CD4-positive, alpha-beta T cell treated with Interferon gamma for 1 hour (primary cell): ENCODE measurements around the gene COL4A2.
A peak's percentile ranks its signal among the peaks of the same experiment; 100 is the strongest.

Experiments used
- DNase-seq: peaks from one replicate; pipeline ENCODE4 v3.0.0-alpha.2; 2020

The COL4A2 gene

DNA sequence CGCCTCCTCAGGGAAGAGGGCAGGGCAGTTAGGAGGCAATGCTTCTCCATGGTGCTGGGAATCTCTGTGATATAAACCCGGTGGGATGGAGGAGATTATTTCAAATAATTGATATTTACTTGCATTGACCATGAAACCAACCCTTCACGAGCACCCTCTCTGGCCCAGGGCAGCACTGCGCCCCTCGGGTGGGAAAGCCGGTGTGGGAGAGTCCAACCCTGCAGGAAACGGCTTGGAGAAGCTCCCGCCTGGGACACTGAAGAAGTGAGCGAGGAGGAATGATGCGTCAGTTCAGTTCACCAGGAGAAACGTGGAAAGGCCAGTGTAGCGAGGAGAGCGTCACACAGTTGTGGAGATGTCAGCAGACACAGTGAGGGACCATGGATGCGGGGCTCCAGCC, 99.9 kb downstream of the COL4A2 start:
- no peak for DNase-seq

DNA sequence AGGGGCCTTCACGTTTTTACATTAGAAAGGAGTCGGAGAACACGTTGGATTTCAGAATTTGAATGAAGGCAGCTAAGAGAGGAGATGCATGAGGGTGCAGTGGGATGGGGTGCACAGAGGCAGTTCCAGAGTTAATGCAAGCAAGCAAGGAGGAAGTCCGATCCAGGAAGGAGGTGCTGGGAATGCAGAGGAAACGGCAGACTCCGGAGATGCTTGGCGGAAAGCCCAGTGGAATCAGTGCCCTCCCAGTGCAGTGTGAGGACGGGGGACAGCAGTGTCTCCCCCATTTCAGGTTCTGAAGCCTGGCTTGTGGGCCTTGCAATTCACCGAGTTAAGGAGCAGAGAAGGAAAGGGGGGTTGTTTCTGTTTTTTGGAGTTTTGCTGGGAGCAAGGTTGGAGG, 100.4 kb downstream of the COL4A2 start:
- no peak for DNase-seq

DNA sequence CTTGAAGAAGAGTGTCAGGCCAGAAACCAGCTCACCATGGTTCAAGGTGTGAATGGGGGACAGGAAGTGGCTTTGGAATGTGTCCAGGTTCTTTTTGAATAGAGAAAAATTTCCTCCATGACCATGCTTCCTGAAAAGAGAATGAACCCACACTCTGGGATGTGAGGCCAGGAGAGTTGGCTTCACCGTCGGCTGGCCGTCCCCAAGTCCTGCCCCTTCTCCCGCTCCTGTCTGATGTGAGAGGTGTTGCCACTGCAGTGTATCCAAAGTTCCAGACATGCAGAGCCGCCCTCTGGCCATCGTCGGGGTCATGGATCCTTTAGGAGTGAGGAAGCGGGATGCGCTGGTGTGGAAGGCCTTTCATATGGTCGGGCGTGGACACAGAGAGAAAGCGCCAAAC, 101.2 kb downstream of the COL4A2 start:
- DNase-seq = no peak

DNA sequence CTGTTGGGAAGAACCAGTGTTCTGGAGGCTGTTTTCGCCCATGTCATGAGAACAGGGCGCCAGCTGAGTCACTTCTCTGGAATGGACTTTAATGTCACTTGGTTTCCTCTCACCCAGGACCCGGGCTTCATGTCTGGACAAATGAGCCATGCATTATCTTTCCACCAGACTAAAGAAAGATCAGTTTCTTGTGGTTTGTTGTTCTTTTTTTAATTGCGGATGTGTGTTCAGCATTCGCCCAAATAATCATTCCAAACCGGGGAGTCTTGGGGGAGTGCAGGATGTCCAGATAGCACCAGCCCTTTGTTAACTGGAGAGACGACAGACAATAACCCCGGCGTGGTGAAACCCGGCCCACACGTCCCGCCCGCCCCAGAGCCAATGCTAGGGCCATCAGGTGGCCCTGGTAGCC, 102.5 kb downstream of the COL4A2 start:
- DNase-seq = no peak

DNA sequence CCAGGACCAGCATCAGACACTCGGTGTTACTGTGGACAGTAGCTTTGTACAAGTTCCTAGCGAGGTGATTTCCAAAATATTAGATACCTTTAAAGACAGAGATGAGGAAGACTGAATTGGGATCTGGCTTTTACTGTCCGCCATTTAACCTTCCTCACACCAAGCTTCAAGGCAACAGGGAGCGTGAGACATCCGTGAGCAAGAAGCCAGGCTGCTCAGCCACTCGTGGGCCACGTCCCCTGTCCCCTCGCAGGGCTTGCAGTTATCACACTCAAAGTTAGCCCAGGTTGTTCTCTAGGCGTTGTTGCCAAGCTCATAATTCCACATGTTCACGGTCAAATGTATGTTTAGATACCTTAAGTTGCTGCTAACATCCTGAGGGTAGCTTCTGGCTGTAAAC, 102.9 kb downstream of the COL4A2 start:
- no peak for DNase-seq

DNA sequence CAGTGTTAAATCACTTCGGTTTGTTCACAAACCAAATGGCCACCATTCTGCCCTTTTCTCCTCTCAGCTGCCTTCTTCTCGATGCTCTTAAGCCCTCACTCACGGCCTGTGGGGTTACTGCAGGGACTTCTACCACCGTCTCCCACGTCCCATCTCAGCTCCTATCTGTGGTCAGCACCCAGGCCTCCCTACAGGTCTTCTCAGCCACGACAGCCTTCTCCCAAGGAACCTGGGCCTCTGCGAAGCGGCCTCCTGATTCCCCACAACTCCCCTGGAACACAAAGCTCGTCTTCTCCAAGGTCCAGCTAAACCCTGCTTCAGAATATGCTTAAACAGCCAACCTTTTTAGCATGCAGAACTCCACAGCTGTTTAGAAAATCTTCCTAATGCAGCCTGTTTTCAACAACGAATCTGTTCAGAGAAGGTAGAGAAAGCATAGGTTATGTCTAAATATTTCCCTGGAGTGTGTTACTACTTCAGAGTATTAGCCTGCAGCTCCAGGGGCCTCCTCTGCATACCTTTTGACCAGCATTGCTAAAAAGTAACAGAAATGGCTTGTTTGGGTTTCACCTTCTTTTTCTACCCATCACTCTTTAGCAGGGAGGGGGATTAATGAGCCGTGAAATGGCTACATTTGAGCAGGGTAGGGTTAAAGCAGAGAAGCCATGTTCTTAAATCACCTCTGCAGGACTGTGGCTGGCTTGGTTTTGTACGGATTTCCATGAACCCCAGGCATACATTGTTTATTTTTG, 104.0 kb downstream of the COL4A2 start:
- DNase-seq = no peak

DNA sequence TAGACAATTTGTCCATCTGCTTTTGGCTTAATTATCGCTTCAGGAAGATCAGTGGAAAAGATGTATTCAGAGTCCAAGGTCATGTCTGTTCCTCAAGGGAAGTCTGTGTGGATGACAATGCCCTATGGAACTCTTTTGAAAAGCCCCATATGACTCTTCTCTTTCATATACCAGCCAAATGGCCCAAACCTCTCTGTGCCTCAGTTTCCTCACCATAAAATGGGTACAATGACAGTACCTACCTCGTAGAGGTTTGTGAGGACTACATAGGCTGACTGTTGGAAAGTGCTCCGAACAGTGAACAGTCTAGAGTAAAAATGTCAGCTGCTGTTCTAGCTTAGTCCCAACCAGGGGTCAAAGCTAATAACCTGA, 104.6 kb downstream of the COL4A2 start:
- no peak for DNase-seq

DNA sequence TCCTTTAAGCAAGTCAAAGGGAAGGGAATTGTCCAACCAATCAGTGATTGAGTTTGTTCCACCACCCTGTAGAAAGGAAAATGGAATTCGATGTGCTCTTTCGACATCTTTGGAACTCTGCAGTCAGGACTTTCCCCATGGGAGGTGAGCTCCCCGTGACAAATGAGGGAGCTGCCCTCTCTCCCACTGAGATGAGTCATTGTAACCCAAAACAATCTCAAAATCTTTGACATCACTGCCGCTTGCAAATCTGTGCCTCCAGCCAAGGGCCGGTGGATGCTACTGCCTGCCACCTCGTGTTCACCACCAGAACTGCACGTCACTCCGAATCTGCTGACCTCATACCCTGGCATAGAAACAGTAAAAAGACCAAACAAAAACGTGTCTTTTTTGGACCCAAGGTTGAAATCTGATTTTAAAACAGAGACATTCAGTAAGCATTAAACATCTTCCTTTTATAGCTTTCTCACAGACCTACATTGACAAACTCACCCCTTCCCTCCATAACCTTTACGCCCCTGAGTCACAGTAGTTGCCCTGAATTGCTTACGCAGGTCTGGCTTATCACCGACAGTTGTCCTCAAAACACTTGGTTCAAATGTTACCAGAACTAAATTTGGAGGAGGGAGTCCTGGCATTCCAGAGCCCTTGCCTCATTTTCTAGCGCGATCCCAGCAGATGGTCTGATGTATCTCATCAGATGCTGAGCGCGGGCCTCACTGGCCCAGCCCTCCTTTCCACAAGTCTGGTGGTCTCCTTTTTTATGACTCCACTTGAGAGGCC, 105.2 kb downstream of the COL4A2 start:
- DNase-seq = peak; percentile 52

DNA sequence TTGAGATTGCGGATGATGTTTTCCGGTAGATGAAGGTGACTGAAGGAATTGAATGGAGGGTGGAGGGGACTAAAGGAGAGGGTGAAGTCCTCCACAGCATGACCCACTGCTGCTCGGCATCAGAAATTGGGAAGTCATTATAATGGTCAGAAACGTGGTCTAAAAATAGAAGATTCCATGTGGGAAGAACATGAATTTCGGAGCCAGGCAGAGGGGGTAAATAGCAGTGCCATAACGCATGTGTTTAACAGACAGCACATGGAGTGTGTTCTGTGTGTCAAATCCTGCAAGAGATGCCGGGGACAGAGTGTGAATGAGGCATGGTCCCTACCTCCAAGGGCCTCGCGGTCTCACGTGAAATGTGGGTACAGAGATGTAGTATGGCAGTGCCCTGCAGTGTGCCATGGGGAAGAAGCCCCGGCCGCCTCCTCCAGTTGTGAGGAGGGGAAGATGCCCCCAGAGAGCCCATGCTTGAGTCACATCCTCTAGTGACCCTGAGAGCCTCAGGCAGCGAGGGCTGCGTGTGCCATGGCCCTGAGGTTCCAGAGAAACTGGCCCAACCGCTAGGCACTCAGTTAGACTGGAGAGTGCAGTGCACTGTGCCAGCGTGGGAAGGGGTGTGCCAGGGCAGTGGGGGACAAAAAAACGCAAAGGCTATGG, 106.1 kb downstream of the COL4A2 start:
- DNase-seq = no peak

DNA sequence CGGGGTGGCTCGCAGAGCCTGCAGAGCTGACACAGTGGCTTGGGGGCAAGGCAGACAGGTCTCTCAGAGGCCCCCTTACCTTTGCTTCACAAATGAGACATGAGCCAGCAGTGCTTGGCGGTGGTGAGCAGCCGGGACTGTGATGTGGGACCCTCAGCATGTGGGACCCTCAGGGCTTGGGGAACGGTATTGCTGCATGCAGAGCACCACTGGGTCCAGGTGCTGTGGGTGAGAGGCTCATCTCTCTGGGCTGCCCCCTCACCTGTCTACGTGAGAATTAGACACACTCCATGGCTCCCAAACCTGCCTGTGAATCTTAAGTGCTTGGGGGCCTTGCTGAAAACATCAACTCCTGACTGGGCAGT, 106.6 kb downstream of the COL4A2 start:
- no peak for DNase-seq

DNA sequence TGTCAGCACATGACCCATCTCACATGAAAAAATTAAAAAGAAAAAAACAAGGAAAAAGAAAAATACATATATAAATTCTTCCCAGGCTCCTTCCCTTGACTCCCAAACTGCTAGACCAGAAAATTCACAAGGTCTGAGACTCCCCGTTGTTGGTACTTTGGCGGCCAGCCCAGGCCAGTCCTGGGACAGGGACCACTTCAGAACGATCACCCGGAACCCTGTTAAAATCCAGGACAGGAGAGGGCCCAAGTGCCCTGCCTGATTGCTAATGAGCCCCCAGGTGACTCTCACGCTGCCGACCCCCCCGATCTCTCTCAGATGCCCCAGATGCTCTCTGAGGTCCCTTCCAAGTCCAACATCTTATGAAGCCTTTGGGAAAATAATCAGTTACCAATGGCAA, 107.2 kb downstream of the COL4A2 start:
- DNase-seq = no peak

DNA sequence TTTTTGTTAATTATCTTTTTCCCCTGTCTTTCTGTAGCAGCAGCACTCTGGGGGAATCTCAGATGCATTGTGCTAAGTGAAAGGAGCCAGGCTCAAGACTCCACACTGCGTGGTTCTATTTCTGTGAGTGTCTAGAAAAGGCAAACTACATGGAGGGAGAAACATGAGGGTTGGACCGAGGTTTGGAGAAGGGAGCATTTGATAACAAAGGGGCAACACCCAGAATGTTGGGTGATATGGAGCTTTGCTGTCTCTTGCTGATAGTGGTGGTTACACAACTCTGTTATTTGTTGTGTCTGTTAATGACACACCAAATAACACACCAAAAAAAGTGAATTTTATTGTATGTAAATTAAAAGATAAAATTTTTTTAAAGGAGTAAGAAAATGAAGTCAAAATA, 107.8 kb downstream of the COL4A2 start:
- no peak for DNase-seq

DNA sequence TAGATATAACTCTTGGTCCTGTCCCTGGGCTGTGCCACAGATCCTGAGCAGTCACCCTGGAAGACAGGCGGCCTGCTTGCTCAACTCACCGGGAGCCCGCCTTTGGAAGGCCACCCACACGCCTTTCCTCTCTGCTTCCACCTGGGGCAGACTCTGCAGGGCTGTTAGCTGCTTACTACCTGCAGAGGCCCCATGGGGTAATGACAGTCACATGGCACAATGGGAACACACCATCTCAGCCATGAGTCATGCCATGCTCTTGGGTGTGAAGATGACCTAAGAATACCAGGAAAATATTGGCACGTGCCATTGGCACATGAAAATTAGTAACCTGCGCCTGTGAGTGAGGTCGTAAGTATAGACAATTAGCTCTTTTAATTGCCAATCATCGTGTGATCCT, 108.6 kb downstream of the COL4A2 start:
- no peak for DNase-seq

DNA sequence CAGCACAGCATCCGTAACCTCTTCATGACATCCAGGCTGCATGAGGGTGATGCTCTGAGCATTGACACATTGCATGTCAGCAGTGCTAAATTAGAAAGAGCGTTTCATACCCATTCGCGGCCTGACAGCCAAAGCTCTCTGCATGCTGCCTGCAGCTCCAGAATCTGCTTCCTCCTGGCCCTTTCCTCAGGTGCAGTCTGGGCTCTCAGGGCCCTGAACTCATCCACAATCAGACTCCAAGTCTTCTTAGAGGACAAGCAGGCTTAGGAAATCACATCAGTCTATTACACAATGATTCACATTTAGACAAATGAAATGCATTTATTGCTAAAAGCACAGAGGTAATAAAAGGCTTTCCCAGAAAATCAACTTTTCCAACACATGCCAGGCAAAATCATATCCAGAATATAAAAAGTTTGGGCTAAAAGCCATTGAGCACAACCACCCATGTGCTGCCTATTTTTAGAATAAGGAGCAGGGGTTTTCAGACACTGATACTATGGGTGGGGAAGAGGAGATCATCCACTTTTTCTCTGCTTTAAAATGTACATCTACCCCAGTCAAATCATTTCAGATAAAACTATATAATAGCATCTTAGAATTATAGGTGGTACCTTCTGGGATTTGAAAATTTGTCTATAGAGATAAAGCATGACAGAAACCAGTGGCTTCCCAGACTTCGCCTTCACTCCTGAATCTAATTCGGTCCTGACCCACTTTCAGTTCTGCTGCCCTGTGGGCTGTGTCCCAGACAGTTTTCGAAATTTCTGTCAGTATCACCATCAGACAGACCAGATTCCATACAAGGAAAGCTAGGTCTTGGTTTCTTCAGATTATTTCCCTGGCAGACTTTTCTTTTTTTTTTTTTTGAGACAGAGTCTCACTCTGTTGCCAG, 109.3 kb downstream of the COL4A2 start:
- DNase-seq = no peak

DNA sequence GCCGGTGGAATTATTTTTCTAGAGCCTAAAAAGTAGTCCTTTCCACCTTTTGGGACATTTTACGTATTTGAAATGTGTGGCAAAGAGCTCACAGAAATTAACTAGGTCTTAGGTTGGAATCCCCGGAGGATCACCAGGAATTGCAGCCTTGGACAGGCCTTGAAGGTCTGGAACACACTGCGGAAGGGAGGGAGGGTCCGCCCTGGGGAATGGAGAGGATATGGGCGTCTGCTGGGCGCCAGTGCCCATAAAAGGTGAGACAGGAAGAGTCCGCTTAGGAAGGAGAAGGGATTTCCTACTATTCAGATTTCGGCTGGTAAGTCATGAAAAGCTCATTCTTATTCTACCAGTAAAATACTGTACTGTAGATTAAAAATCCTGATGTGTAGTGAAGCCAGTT, 111.9 kb downstream of the COL4A2 start:
- no peak for DNase-seq

DNA sequence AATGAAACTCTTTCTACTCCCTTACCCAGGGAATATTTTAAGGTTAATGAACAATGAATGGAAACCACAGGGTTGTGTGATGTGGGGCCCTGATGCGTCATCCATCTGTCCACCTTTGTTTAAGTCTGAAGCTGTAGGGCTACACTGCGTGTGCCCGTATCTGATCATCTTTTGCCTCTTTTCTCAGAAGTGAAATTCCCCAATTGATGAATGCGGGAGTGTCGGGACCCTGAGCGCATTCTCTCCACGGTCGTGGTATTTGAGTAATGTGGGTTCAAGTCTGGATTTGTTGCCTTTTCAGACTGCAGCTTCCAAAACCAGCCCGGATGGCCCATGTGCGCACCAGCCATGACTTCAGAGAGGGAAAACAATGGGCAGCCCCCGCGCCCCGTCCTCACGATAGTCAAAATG, 112.3 kb downstream of the COL4A2 start:
- DNase-seq = no peak

DNA sequence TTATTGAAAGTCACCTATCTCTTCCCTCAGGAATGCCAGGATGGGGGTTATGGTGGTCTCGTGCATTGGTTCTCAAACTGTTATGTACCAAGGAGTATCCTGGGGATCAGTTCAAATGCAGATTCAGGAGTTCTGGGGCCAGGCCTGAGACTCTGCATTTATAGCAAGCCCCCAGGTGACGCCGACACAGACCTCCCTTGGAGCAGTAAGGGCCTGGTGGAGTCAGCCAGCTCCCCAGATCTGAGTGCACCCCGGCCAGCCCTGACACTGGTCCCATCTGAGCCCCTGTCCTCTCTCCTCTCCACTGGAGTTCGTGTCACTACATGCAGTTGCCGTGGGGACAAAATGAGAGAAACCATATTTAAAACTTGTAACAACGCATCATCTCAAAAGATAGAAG, 112.9 kb downstream of the COL4A2 start:
- no peak for DNase-seq

DNA sequence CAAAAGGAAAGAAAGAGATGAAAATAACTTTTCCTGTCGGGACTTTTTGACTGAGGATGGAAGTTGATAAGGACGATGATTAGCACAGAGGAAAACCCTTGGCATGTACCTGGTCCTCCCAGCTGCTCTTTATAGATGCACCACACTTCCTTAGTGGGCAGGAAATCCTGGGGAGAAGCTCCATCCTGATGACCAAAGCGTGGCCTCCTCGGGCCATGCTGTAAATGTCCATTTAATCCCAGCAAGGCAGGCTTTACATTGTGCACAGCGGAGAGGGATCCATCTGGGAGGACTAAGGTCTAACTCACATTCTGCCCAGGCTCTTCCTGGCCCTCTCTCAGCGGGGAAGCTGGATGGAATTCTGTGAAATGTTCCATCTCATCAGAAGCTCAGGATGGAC, 113.5 kb downstream of the COL4A2 start:
- DNase-seq = no peak

DNA sequence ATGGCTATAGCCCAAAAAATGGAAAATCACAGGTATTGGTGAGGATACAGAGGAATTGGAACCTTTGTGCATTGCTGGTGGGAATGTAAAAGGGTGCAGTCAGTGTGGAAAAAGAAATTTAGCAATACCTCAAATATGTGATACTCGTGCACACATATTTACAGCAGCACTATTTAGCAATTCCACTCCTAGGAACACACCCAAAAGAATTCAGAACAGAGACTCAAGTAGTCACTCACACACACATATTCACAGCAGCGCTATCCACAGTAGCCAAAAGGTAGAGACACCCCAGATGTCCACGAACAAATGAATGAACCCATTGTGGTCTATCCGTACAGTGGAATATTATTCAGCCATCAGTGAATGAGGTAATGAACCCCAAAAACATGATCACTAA, 114.0 kb downstream of the COL4A2 start:
- DNase-seq = no peak

DNA sequence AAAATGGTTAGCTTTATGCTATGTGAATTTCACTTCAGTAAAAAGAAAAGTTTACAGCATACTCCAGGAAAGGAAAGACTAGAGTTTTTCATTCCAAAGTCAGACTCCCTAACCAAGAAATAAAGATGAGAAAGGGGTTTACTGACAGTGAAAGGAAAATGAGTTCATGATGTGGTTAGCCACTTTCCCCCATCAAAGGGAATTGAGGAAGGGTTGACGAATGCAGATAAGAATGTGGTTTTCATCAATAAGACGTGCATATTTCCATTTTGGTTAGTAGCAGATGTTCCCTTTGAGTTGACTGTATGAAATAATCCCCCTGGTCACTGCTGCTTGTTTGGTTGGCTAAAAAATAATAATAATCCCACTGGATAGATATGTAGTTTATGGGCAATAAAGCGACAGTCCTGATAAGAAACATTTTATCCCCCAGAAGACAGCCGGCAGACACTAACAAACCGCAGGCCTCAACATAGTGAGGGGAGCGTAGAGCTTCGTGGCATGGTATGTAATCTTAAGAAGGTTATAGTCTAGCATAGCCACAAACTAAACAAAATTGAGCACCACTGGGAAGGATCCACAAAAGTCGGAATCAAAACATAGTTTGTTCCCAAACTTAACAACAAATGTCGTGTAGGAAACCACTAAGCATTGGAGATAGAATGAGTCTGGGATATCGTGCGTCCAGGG, 114.8 kb downstream of the COL4A2 start:
- DNase-seq = no peak

DNA sequence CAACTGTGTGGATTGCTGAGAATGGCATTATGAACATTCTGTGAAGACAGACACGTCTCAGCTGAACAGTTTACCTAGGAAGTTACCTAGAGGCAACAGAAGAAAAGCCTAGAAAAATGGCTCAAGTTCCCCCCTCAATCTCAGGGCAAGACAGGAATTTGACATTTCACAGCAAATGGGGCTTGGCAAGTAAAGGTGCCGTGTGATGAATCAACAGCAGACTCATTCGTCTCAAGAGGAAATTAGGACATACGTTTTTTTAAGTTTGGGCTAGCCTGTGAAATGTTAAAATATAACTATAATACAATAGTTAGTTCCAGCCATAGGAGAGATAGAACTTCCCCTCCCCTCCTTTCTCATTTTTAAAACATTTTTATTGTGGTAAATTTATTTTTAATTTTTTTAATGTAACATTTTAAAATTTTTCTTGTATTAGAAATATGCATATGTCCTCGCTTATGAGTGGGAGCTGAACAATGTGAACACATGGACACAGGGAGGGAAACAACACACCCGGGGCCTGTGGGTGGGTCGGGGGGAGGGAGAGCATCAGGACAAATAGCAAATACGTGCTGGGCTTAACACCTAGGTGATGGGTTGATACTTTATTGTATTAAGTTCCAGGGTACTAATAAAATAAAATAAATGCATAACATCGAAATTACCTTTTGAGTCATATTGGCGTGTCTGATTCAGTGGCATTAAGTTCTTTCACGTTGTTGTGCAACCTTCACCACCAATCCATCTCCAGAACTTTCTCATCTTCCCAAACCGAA, 116.0 kb downstream of the COL4A2 start:
- no peak for DNase-seq
